HPDE6-E6E7 (cell line): ENCODE data around the gene PCDHB10.

Source experiments
- DNase-seq: peaks from one replicate; pipeline ENCODE4 v3.0.0; 2011; ENCODE audit warnings: missing footprints; ENCODE audit errors: extremely low spot score

Gene PCDHB10

DNA sequence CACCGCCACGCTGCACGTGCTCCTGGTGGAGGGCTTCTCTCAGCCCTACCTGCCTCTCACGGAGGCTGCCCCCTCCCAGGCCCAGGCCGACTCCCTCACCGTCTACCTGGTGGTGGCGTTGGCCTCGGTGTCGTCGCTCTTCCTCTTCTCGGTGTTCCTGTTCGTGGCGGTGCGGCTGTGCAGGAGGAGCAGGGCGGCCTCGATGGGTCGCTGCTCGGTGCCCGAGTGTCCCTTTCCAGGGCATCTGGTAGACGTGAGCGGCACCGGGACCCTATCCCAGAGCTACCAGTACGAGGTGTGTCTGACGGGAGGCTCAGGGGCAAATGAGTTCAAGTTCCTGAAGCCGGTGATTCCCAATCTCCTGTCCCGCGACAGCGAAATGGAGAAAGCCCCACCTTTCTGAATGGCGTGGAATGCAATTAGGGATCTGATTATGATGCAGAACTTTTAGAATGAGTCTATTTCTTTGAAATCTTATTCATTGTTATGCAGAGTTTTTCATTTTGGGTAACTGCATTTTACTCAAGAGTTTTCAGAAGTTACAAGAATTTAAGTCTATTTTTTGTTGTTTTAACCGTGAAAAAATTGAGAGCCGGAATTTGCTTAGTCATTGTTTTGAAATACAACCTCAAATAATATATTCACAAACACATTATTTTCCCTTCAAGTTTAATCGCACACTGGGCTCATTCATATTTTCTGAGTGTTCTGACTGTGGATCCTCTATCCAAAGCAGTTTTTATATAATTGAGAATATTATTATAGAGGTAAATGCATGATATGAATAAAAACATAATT, 44.6 kb downstream of the PCDHB10 start:
- DNase-seq: no peak

DNA sequence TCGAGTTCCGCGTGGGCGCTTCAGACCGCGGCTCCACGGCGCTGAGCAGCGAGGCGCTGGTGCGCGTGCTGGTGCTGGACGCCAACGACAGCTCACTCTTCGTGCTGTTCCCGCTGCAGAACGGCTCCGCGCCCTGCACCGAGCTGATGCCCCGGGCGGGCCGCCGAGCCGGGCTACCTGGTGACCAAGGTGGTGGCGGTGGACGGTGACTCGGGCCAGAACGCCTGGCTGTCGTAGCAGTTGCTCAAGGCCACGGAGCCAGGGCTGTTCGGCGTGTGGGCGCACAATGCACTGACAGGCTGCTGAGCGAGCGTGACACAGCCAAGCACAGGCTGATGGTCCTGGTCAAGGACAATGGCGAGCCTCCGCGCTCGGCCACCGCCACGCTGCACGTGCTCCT, 49.3 kb downstream of the PCDHB10 start:
- DNase-seq: no peak
